K562 (cell line): ENCODE data around the gene BCL7B. TPM values are rescaled to one million over a fixed set of nuclear protein-coding genes. Genes with fewer than 3 reads are reported as not detected.
A peak's percentile ranks its signal among the peaks of the same experiment; 100 is the strongest.

Experiments
- CAMTA2 ChIP-seq: fragments of 250-450 bp; sonication (Bioruptor Pico); conservative IDR thresholded peaks from 2 replicates; pipeline ENCODE4 v1.5.1; 2022
- CREM ChIP-seq: IDR thresholded peaks from 2 replicates; pipeline ENCODE4 v1.6.1; 2014; ENCODE audit warnings: antibody characterized with exemption, low read depth
- MTA1 ChIP-seq: fragments of 450-650 bp; IDR thresholded peaks from 2 replicates; pipeline ENCODE4 v1.6.1; 2017; ENCODE audit warnings: borderline replicate concordance
- RBM22 ChIP-seq: fragments of 200-400 bp; formaldehyde crosslinking; IDR thresholded peaks from 2 replicates; pipeline ENCODE4 v1.6.1; 2018; ENCODE audit warnings: low read length, low read depth; ENCODE audit not compliant: poor library complexity, severe bottlenecking
- SLC30A9 ChIP-seq: fragments of 250-450 bp; sonication (Bioruptor Pico); IDR thresholded peaks from 2 replicates; pipeline ENCODE4 v1.8.0; 2022; ENCODE audit warnings: mild to moderate bottlenecking, moderate library complexity
- SMARCA5 ChIP-seq: fragments of 450-650 bp; IDR thresholded peaks from 2 replicates; pipeline ENCODE4 v1.6.1; 2016
- SP1 ChIP-seq: sonication (generic); formaldehyde crosslinking; IDR thresholded peaks from 2 replicates; pipeline ENCODE4 v1.8.1; 2022; ENCODE audit warnings: mild to moderate bottlenecking, missing genetic modification reagents
- SRSF1 ChIP-seq: fragments of 200-400 bp; formaldehyde crosslinking; IDR thresholded peaks from 2 replicates; pipeline ENCODE4 v1.6.1; 2017; ENCODE audit warnings: mild to moderate bottlenecking, low read depth, low read length, moderate library complexity
- ZNF124 ChIP-seq: sonication (generic); formaldehyde crosslinking; IDR thresholded peaks from 2 replicates; pipeline ENCODE4 v1.8.1; 2022; ENCODE audit warnings: missing genetic modification reagents
- polyA plus RNA-seq, 8 experiments: library from polyadenylated mRNA; depleted of rRNA in 4 of 8; stranded (reverse) in 5 of 8; unstranded in 3 of 8; fragments of >200 nt; fragmentation: Nextera tagmentation in 2 of 8; fragmentation: Illumina TruSeq in 1 of 8; extraction: Ambion mirVana in 2 of 8; extraction: Trizol in 1 of 8; gene quantifications; 2 replicates each; pipeline versions ENCODE4 v1.2.1 to v1.2.3, GENCODE V29; 2011 to 2014; ENCODE audit warnings: inconsistent platforms in 1 of 8, missing spikeins in 1 of 8
- total RNA-seq, 7 experiments: library from RNA; depleted of rRNA in 6 of 7; stranded (reverse); fragments of >200 nt in 6 of 7; fragmentation: Illumina TruSeq in 2 of 7; extraction: Trizol in 2 of 7; gene quantifications; 2 replicates each; pipeline versions ENCODE4 v1.2.1 to v1.2.3, GENCODE V29; 2011 to 2021; ENCODE audit warnings: low replicate concordance in 1 of 7
- TF ChIP-seq, protein P1 (sequence below): sonication (generic); IDR thresholded peaks from 2 replicates; pipeline ENCODE4 v1.6.1; 2016
- TF ChIP-seq, protein P2 (sequence below): sonication (generic); formaldehyde crosslinking; IDR thresholded peaks from 2 replicates; pipeline ENCODE4 v1.8.1; 2022; ENCODE audit warnings: missing genetic modification reagents
- TF ChIP-seq, protein P3 (sequence below): fragments of 200-600 bp; sonication (generic); IDR thresholded peaks from one replicate; pipeline ENCODE4 v1.6.1; 2012; ENCODE audit warnings: mild to moderate bottlenecking, low read depth, low read length, inconsistent platforms
- TF ChIP-seq, protein P4 (sequence below): sonication (generic); formaldehyde crosslinking; IDR thresholded peaks from 2 replicates; pipeline ENCODE4 v1.5.0; 2020; ENCODE audit warnings: missing genetic modification reagents
- TF ChIP-seq, protein P5 (sequence below): fragments of 250-450 bp; sonication (Bioruptor Pico); IDR thresholded peaks from 2 replicates; pipeline ENCODE4 v1.5.0; 2021

BCL7B gene
- total and polyA plus RNA-seq, 9 of the 15 experiments (the other 6 are each of a cell fraction or from before 2014, with no cell fraction given) = 10.0 to 73.2 (median 32.9) TPM

DNA sequence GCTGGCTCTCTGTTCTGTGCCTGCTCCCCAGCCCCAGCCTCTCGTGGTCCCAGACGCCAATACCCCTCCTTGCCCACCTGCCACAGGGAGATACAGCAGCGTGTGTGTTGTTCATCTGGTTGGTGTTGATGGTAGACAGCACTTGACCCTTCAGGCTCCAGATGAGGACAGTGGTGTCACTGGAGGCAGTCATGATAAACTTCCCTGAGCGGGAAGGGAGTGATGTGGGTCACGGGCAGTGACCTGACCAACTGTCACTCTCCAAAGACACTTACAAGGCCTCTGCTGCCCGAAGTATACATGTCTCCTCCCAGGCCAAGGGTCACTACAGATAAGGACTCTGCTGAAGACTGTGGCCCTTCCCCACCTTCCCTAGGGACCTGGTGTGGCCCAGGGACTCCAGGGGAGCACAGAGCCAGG, 15.3 kb upstream of the BCL7B start (continued):
- TF ChIP-seq SLC30A9 (CRISPR knock-in tag) = no peak
- peak; percentile 78 for TF ChIP-seq CREM
- TF ChIP-seq, protein P1, sequence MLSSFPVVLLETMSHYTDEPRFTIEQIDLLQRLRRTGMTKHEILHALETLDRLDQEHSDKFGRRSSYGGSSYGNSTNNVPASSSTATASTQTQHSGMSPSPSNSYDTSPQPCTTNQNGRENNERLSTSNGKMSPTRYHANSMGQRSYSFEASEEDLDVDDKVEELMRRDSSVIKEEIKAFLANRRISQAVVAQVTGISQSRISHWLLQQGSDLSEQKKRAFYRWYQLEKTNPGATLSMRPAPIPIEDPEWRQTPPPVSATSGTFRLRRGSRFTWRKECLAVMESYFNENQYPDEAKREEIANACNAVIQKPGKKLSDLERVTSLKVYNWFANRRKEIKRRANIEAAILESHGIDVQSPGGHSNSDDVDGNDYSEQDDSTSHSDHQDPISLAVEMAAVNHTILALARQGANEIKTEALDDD = peak; percentile 49; the same call in 1 of the 2 replicates
- TF ChIP-seq, protein P2, sequence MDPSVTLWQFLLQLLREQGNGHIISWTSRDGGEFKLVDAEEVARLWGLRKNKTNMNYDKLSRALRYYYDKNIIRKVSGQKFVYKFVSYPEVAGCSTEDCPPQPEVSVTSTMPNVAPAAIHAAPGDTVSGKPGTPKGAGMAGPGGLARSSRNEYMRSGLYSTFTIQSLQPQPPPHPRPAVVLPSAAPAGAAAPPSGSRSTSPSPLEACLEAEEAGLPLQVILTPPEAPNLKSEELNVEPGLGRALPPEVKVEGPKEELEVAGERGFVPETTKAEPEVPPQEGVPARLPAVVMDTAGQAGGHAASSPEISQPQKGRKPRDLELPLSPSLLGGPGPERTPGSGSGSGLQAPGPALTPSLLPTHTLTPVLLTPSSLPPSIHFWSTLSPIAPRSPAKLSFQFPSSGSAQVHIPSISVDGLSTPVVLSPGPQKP (CRISPR knock-in tag) = no peak
- no peak for TF ChIP-seq SMARCA5
- no peak for TF ChIP-seq MTA1
- no peak for TF ChIP-seq ZNF124 (CRISPR knock-in tag)
- TF ChIP-seq RBM22 = no peak
- TF ChIP-seq CAMTA2 (CRISPR knock-in tag) = no peak
- TF ChIP-seq, protein P3, sequence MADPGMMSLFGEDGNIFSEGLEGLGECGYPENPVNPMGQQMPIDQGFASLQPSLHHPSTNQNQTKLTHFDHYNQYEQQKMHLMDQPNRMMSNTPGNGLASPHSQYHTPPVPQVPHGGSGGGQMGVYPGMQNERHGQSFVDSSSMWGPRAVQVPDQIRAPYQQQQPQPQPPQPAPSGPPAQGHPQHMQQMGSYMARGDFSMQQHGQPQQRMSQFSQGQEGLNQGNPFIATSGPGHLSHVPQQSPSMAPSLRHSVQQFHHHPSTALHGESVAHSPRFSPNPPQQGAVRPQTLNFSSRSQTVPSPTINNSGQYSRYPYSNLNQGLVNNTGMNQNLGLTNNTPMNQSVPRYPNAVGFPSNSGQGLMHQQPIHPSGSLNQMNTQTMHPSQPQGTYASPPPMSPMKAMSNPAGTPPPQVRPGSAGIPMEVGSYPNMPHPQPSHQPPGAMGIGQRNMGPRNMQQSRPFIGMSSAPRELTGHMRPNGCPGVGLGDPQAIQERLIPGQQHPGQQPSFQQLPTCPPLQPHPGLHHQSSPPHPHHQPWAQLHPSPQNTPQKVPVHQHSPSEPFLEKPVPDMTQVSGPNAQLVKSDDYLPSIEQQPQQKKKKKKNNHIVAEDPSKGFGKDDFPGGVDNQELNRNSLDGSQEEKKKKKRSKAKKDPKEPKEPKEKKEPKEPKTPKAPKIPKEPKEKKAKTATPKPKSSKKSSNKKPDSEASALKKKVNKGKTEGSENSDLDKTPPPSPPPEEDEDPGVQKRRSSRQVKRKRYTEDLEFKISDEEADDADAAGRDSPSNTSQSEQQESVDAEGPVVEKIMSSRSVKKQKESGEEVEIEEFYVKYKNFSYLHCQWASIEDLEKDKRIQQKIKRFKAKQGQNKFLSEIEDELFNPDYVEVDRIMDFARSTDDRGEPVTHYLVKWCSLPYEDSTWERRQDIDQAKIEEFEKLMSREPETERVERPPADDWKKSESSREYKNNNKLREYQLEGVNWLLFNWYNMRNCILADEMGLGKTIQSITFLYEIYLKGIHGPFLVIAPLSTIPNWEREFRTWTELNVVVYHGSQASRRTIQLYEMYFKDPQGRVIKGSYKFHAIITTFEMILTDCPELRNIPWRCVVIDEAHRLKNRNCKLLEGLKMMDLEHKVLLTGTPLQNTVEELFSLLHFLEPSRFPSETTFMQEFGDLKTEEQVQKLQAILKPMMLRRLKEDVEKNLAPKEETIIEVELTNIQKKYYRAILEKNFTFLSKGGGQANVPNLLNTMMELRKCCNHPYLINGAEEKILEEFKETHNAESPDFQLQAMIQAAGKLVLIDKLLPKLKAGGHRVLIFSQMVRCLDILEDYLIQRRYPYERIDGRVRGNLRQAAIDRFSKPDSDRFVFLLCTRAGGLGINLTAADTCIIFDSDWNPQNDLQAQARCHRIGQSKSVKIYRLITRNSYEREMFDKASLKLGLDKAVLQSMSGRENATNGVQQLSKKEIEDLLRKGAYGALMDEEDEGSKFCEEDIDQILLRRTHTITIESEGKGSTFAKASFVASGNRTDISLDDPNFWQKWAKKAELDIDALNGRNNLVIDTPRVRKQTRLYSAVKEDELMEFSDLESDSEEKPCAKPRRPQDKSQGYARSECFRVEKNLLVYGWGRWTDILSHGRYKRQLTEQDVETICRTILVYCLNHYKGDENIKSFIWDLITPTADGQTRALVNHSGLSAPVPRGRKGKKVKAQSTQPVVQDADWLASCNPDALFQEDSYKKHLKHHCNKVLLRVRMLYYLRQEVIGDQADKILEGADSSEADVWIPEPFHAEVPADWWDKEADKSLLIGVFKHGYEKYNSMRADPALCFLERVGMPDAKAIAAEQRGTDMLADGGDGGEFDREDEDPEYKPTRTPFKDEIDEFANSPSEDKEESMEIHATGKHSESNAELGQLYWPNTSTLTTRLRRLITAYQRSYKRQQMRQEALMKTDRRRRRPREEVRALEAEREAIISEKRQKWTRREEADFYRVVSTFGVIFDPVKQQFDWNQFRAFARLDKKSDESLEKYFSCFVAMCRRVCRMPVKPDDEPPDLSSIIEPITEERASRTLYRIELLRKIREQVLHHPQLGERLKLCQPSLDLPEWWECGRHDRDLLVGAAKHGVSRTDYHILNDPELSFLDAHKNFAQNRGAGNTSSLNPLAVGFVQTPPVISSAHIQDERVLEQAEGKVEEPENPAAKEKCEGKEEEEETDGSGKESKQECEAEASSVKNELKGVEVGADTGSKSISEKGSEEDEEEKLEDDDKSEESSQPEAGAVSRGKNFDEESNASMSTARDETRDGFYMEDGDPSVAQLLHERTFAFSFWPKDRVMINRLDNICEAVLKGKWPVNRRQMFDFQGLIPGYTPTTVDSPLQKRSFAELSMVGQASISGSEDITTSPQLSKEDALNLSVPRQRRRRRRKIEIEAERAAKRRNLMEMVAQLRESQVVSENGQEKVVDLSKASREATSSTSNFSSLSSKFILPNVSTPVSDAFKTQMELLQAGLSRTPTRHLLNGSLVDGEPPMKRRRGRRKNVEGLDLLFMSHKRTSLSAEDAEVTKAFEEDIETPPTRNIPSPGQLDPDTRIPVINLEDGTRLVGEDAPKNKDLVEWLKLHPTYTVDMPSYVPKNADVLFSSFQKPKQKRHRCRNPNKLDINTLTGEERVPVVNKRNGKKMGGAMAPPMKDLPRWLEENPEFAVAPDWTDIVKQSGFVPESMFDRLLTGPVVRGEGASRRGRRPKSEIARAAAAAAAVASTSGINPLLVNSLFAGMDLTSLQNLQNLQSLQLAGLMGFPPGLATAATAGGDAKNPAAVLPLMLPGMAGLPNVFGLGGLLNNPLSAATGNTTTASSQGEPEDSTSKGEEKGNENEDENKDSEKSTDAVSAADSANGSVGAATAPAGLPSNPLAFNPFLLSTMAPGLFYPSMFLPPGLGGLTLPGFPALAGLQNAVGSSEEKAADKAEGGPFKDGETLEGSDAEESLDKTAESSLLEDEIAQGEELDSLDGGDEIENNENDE = no peak
- TF ChIP-seq, protein P4, sequence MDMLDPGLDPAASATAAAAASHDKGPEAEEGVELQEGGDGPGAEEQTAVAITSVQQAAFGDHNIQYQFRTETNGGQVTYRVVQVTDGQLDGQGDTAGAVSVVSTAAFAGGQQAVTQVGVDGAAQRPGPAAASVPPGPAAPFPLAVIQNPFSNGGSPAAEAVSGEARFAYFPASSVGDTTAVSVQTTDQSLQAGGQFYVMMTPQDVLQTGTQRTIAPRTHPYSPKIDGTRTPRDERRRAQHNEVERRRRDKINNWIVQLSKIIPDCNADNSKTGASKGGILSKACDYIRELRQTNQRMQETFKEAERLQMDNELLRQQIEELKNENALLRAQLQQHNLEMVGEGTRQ (CRISPR knock-in tag) = no peak
- TF ChIP-seq, protein P5, sequence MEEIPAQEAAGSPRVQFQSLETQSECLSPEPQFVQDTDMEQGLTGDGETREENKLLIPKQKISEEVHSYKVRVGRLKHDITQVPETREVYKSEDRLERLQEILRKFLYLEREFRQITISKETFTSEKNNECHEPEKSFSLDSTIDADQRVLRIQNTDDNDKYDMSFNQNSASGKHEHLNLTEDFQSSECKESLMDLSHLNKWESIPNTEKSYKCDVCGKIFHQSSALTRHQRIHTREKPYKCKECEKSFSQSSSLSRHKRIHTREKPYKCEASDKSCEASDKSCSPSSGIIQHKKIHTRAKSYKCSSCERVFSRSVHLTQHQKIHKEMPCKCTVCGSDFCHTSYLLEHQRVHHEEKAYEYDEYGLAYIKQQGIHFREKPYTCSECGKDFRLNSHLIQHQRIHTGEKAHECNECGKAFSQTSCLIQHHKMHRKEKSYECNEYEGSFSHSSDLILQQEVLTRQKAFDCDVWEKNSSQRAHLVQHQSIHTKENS = no peak
- peak; percentile 69 for TF ChIP-seq SP1 (CRISPR knock-in tag)
- TF ChIP-seq SRSF1 = no peak
